ENCODE results near the gene C6orf120. TPM values are rescaled to one million over a fixed set of nuclear protein-coding genes. Genes with fewer than 3 reads are reported as not detected.
"Not testable (repeated sequence)": the region's sequence is repeated elsewhere in the genome, so short reads cannot be mapped to it uniquely, and the experiment has no call there.

The C6orf120 gene
- total RNA-seq, 4 donors from 2014 or later: 14.8 to 29.0 (median 21.7) TPM

GRCh38 chr6:169691260-169691659 lies 10.7 kb upstream of the C6orf120 start:
- Histone ChIP-seq H3K27me3 (no peaks in the 10 kb centered on the region), H3K9me3 (peaks cover 0 to 1% (median 0%) of the 10 kb centered on the region in 3 donors), H3K36me3 (peaks cover 0 to 39% (median 6%) of the 10 kb centered on the region in 3 donors), H3K4me3 (no peak overlapping the region), H3K27ac (no peak overlapping the region), H3K4me1 (peaks cover 0 to 4% (median 0%) of the 10 kb centered on the region in 3 donors)
- DNase-seq: no peak
- intact Hi-C loops (cut with DNase I): no loop called here
- WGBS, 2 donors: 89 to 98% methylated on average over 2 of the region's 2 CpGs
- no peak for TF ChIP-seq CTCF (IDR thresholded peaks at IDR 0.05)
- no peak for TF ChIP-seq POLR2A (IDR thresholded peaks at IDR 0.05)

GRCh38 chr6:169692516-169692915 lies 9.4 kb upstream of the C6orf120 start:
- no peak for TF ChIP-seq CTCF (IDR thresholded peaks at IDR 0.05)
- TF ChIP-seq POLR2A (IDR thresholded peaks at IDR 0.05): no peak
- H3K27ac ChIP-seq: no peak overlapping the region
- H3K9me3 ChIP-seq: no peaks in the 10 kb centered on the region
- peaks cover 0 to 31% (median 2%) of the 10 kb centered on the region in 3 donors for H3K36me3 ChIP-seq
- H3K4me1 ChIP-seq: peaks cover 0 to 6% (median 5%) of the 10 kb centered on the region in 3 donors
- intact Hi-C loops (cut with DNase I): no loop called here
- WGBS, 2 donors: 89 to 90% methylated on average over 2 to 3 of the region's 3 CpGs
- H3K27me3 ChIP-seq: no peaks in the 10 kb centered on the region
- DNase-seq: no peak
- no peak overlapping the region for H3K4me3 ChIP-seq

- WGBS, 2 donors: 84 to 88% methylated on average over 5 of the region's 5 CpGs
- DNase-seq: no peak
- Histone ChIP-seq H3K4me1 (peaks cover 4 to 31% (median 20%) of the 10 kb centered on the region in 3 donors), H3K27ac (no peak overlapping the region), H3K4me3 (no peak overlapping the region), H3K9me3 (no peaks in the 10 kb centered on the region), H3K36me3 (peaks cover 0 to 15% (median 0%) of the 10 kb centered on the region in 3 donors), H3K27me3 (no peaks in the 10 kb centered on the region)
- intact Hi-C loops (cut with DNase I): loop anchor here (5.0 kb wide), 1 partner anchor 57 kb away; the partner anchor contains the start of genes DYNLT2 and ERMARD
- TF ChIP-seq POLR2A (IDR thresholded peaks at IDR 0.05): no peak
- no peak for TF ChIP-seq CTCF (IDR thresholded peaks at IDR 0.05)
These were observed 6.8 kb upstream of the C6orf120 start for GRCh38 chr6:169695131-169695530.

GRCh38 chr6:169697115-169697514 lies 4.8 kb upstream of the C6orf120 start:
- peak in 3 of 6 experiments; percentile 13 to 29 (median 22) for TF ChIP-seq CTCF (IDR thresholded peaks at IDR 0.05)
- Histone ChIP-seq H3K27ac (peak overlapping the region; percentile 53 to 86 (median 76)), H3K4me1 (peaks cover 15 to 43% (median 29%) of the 10 kb centered on the region in 3 donors), H3K36me3 (peaks cover 0 to 15% (median 0%) of the 10 kb centered on the region in 3 donors)
- H3K4me3 ChIP-seq, H3K27me3 ChIP-seq, DNase-seq, H3K9me3 ChIP-seq: not testable (repeated sequence)
- intact Hi-C loops (cut with DNase I): loop anchor here (5.0 kb wide), 1 partner anchor 55 kb away; the partner anchor contains the start of genes DYNLT2 and ERMARD
- WGBS, 2 donors: 88 to 93% methylated on average over 4 to 9 of the region's 10 CpGs

- Histone ChIP-seq H3K36me3 (peaks cover 0 to 19% (median 0%) of the 10 kb centered on the region in 3 donors), H3K27me3 (no peaks in the 10 kb centered on the region), H3K4me3 (peak overlapping the region in 2 of 4 donors; percentile 67 to 96), H3K27ac (peak overlapping the region in 2 of 4 donors; percentile 88 to 97), H3K9me3 (no peaks in the 10 kb centered on the region), H3K4me1 (peaks cover 27 to 70% (median 52%) of the 10 kb centered on the region in 3 donors)
- TF ChIP-seq CTCF (IDR thresholded peaks at IDR 0.05): no peak
- no peak for TF ChIP-seq POLR2A (IDR thresholded peaks at IDR 0.05)
- WGBS, 2 donors: 37 to 43% methylated on average over 5 of the region's 5 CpGs
- intact Hi-C loops (cut with DNase I): no loop called here
- no peak for DNase-seq
These were observed 1.6 kb upstream of the C6orf120 start for GRCh38 chr6:169700296-169700695.
